ENCODE results near the gene HRAS.

HRAS gene

DNA sequence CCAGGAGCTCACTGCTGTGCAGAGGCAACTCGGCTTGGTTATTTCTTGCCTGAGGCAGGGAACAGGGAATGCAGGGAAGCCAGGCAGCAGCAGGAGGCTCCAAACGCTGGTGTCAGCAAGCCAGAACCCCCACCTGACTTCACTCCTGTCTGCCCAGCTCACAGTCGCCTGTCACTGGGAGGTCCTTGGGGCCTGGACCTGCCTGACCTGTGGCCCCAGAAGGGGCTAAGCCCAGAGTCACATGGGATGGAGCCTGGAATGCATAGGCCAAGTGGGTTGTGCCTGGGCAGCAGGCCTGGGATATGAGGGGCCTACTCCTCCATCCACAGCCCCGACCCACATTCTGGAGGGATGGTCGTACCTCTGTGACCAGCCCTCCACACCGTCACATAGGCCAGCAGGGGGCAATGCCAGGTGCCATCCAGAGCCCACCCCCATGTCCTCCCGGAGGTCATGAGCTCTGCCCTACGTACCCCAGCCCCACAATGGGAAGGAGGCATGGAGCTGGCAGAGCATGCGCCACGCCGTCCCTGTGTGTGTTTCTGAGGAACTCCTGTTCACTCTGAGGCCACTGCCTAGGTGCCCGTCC lies 30.6 kb upstream of the HRAS start:
- no peak for DNase-seq (ENCODE audit: low read depth, low spot score)
- H3K4me3 ChIP-seq (ENCODE audit: low read depth, low read length) = no peak overlapping the region
- TF ChIP-seq, protein P1, sequence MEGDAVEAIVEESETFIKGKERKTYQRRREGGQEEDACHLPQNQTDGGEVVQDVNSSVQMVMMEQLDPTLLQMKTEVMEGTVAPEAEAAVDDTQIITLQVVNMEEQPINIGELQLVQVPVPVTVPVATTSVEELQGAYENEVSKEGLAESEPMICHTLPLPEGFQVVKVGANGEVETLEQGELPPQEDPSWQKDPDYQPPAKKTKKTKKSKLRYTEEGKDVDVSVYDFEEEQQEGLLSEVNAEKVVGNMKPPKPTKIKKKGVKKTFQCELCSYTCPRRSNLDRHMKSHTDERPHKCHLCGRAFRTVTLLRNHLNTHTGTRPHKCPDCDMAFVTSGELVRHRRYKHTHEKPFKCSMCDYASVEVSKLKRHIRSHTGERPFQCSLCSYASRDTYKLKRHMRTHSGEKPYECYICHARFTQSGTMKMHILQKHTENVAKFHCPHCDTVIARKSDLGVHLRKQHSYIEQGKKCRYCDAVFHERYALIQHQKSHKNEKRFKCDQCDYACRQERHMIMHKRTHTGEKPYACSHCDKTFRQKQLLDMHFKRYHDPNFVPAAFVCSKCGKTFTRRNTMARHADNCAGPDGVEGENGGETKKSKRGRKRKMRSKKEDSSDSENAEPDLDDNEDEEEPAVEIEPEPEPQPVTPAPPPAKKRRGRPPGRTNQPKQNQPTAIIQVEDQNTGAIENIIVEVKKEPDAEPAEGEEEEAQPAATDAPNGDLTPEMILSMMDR (IDR thresholded peaks at IDR 0.05; ENCODE audit: low read depth, low read length) = no peak
- in situ Hi-C loops (cut with HindIII; ENCODE audit: low sequenced_read_pairs) = no loop called here

DNA sequence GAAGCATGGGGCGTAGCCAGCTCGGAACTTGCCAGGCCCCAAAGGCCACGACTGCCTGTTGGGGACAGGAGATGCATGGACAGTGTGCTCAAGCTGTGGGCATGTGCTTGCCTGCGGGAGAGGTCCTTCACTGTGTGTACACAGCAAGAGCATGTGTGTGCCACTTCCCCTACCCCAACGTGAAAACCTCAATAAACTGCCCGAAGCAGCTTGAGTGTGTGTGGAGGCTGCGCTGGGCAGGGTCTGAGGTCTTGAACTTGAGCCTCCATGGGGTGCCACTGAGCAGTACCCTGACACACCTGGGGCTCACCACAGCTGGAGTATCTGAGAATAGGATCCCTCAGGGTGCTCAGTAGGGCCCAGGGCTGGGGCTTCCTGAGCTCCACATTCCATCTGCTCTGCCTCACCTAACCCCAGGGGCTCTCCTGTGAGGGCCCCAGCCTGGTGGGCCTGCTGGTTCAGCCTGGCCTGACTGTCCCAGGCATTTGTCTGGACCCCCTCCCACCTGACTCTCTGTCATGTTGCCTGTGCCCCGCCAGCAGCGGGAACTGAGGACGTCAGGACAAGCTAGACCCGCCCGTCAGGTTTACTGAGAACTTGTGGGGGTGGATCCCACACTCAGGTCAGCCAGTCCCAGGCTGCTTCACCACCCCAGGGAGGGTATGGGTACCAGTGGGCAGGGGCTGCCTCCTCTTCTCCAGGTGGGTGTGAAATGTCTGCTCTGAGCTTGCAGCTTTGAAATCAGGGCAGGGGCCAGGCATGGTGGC lies 28.6 kb upstream of the HRAS start:
- in situ Hi-C loops (cut with HindIII; ENCODE audit: low sequenced_read_pairs) = no loop called here

GRCh38 chr11:563066-563811 lies 27.9 kb upstream of the HRAS start:
- H3K4me3 ChIP-seq (ENCODE audit: low read depth, low read length) = no peak overlapping the region
- DNase-seq (ENCODE audit: low read depth, low spot score) = no peak
- in situ Hi-C loops (cut with HindIII; ENCODE audit: low sequenced_read_pairs) = no loop called here
- TF ChIP-seq, protein P1 (IDR thresholded peaks at IDR 0.05; ENCODE audit: low read depth, low read length) = no peak

More for the DNA sequence above, 28.6 kb upstream of the HRAS start:
- H3K4me3 ChIP-seq (ENCODE audit: low read depth, low read length) = no peak overlapping the region
- TF ChIP-seq, protein P1 (IDR thresholded peaks at IDR 0.05; ENCODE audit: low read depth, low read length) = no peak
- no peak for DNase-seq (ENCODE audit: low read depth, low spot score)

- TF ChIP-seq, protein P1 (IDR thresholded peaks at IDR 0.05; ENCODE audit: low read depth, low read length) = no peak
- in situ Hi-C loops (cut with HindIII; ENCODE audit: low sequenced_read_pairs) = no loop called here
- no peak for DNase-seq (ENCODE audit: low read depth, low spot score)
- H3K4me3 ChIP-seq (ENCODE audit: low read depth, low read length) = no peak overlapping the region
Measured at GRCh38 chr11:562046-562645, 26.8 kb upstream of the HRAS start.

- H3K4me3 ChIP-seq (ENCODE audit: low read depth, low read length) = peak overlapping the region; percentile 43
- TF ChIP-seq, protein P1 (IDR thresholded peaks at IDR 0.05; ENCODE audit: low read depth, low read length) = no peak
- no peak for DNase-seq (ENCODE audit: low read depth, low spot score)
- in situ Hi-C loops (cut with HindIII; ENCODE audit: low sequenced_read_pairs) = no loop called here
Measured at GRCh38 chr11:561148-562003, 26.0 kb upstream of the HRAS start.
